GOT3 (cell line): ENCODE measurements around the gene SLC25A40.

Source experiments
- DNase-seq: peaks from one replicate; lab custom pipeline; 2025; ENCODE audit warnings: mixed read lengths; lab: John Stamatoyannopoulos, UW

The SLC25A40 gene

GRCh38 chr7:87784424-87784823 is 91.7 kb downstream of the SLC25A40 start:
- no peak for DNase-seq
